HG02870 (cell line): ENCODE measurements around the gene PCSK5.

Experiments used
- ATAC-seq: cut with Tn5 transposase; IDR thresholded peaks from one replicate; pipeline ENCODE4 v1.9.1; 2021; ENCODE audit warnings: mild to moderate bottlenecking, moderate library complexity; ENCODE audit not compliant: unreplicated experiment

Gene PCSK5

GRCh38 chr9:75918909-75919308 is 28.4 kb downstream of the PCSK5 start:
- no peak for ATAC-seq

- no peak for ATAC-seq
Measured at GRCh38 chr9:75921391-75922127, 31.1 kb downstream of the PCSK5 start.

GRCh38 chr9:75926385-75926784 is 35.9 kb downstream of the PCSK5 start:
- no peak for ATAC-seq

GRCh38 chr9:75927356-75927755 is 36.9 kb downstream of the PCSK5 start:
- no peak for ATAC-seq

GRCh38 chr9:75930190-75930589 is 39.7 kb downstream of the PCSK5 start:
- ATAC-seq, result no peak

GRCh38 chr9:75930730-75931321 is 40.4 kb downstream of the PCSK5 start:
- no peak for ATAC-seq

- ATAC-seq, result no peak
Measured at GRCh38 chr9:75933982-75934381, 43.5 kb downstream of the PCSK5 start.

GRCh38 chr9:75935591-75935990 is 45.1 kb downstream of the PCSK5 start:
- ATAC-seq, result no peak

- ATAC-seq, result no peak
Measured at GRCh38 chr9:75937521-75938258, 47.2 kb downstream of the PCSK5 start.

GRCh38 chr9:75938946-75939345 is 48.5 kb downstream of the PCSK5 start:
- no peak for ATAC-seq

GRCh38 chr9:75939536-75940111 is 49.2 kb downstream of the PCSK5 start:
- ATAC-seq, result no peak

GRCh38 chr9:75941066-75941465 is 50.6 kb downstream of the PCSK5 start:
- no peak for ATAC-seq

GRCh38 chr9:75941577-75942311 is 51.3 kb downstream of the PCSK5 start:
- ATAC-seq, result no peak

- no peak for ATAC-seq
Measured at GRCh38 chr9:75946766-75947165, 56.3 kb downstream of the PCSK5 start.

GRCh38 chr9:75947233-75947632 is 56.8 kb downstream of the PCSK5 start:
- ATAC-seq, result no peak

- no peak for ATAC-seq
Measured at GRCh38 chr9:75950998-75951397, 60.5 kb downstream of the PCSK5 start.

GRCh38 chr9:75953218-75953617 is 62.7 kb downstream of the PCSK5 start:
- no peak for ATAC-seq

- ATAC-seq, result no peak
Measured at GRCh38 chr9:75956161-75956560, 65.7 kb downstream of the PCSK5 start.

- ATAC-seq, result no peak
Measured at GRCh38 chr9:75957116-75957515, 66.6 kb downstream of the PCSK5 start.

- ATAC-seq, result no peak
Measured at GRCh38 chr9:75958226-75958625, 67.8 kb downstream of the PCSK5 start.

- no peak for ATAC-seq
Measured at GRCh38 chr9:75960551-75960950, 70.1 kb downstream of the PCSK5 start.
